SK-N-MC (cell line): ENCODE data around the gene RAD50.
"Not testable (repeated sequence)": the region's sequence is repeated elsewhere in the genome, so short reads cannot be mapped to it uniquely, and the experiment has no call there.

ENCODE experiments used
- EZH2 ChIP-seq: fragments of 200-600 bp; sonication (generic); IDR thresholded peaks from one replicate; pipeline ENCODE4 v1.6.1; 2017; ENCODE audit warnings: antibody characterized with exemption
- FOXP2 ChIP-seq: optimal IDR thresholded peaks from 2 replicates; pipeline ENCODE3; 2011; ENCODE audit warnings: mild to moderate bottlenecking, moderate library complexity; ENCODE audit not compliant: insufficient read depth; ENCODE audit errors: extremely low read length, control extremely low read depth
- POLR2AphosphoS5 ChIP-seq: IDR thresholded peaks from 2 replicates; pipeline ENCODE4 v1.6.1; 2012; ENCODE audit warnings: mild to moderate bottlenecking, low read depth, low read length, borderline replicate concordance

- TF ChIP-seq EZH2, POLR2AphosphoS5, FOXP2: not testable (repeated sequence)
Observed at GRCh38 chr5:132564555-132564954, 7.8 kb downstream of the RAD50 start.
